GM12878 (cell line): ENCODE measurements around the gene ZMIZ1.
A peak's percentile ranks its signal among the peaks of the same experiment; 100 is the strongest.

Experiments
- NFYB ChIP-seq: IDR thresholded peaks from 2 replicates; pipeline ENCODE4 v1.6.1; 2011; ENCODE audit warnings: low read depth, mild to moderate bottlenecking, low read length, improper control_type of control experiment, moderate library complexity; ENCODE audit not compliant: insufficient read depth
- POLR2A ChIP-seq: IDR thresholded peaks from 2 replicates; pipeline ENCODE4 v1.6.1; 2011; ENCODE audit warnings: low read depth, mild to moderate bottlenecking, low read length
- POLR2AphosphoS5 ChIP-seq: IDR thresholded peaks from 2 replicates; pipeline ENCODE4 v1.6.1; 2011; ENCODE audit warnings: mild to moderate bottlenecking, low read length, inconsistent platforms
- RFX5 ChIP-seq: IDR thresholded peaks from 2 replicates; pipeline ENCODE4 v1.6.1; 2011; ENCODE audit warnings: low read depth, low read length, improper control_type of control experiment
- SREBF2 ChIP-seq: IDR thresholded peaks from 2 replicates; pipeline ENCODE4 v1.6.1; 2012; ENCODE audit warnings: mild to moderate bottlenecking, low read length
- TAF1 ChIP-seq: IDR thresholded peaks from 2 replicates; pipeline ENCODE4 v1.6.1; 2011; ENCODE audit warnings: mild to moderate bottlenecking, low read depth, low read length, borderline replicate concordance
- TCF12 ChIP-seq: IDR thresholded peaks from 2 replicates; pipeline ENCODE4 v1.6.1; 2011; ENCODE audit warnings: low read depth, mild to moderate bottlenecking, low read length
- ZZZ3 ChIP-seq: IDR thresholded peaks from 2 replicates; pipeline ENCODE4 v1.6.1; 2011; ENCODE audit warnings: low read depth; ENCODE audit not compliant: control insufficient read depth, insufficient read length
- TF ChIP-seq, protein P1 (sequence below), 3 experiments: IDR thresholded peaks in 2 of 3; conservative IDR thresholded peaks in 1 of 3; 2 replicates each; pipeline ENCODE4 v1.5.1; 2011; ENCODE audit warnings: low read depth in 3 of 3, low read length in 3 of 3, mild to moderate bottlenecking in 3 of 3, control low read depth in 2 of 3, moderate library complexity in 2 of 3, inconsistent platforms in 1 of 3, mixed read lengths in 1 of 3; ENCODE audit not compliant: control insufficient read depth in 2 of 3, insufficient read depth in 1 of 3; ENCODE audit errors: extremely low read depth in 1 of 3

DNA sequence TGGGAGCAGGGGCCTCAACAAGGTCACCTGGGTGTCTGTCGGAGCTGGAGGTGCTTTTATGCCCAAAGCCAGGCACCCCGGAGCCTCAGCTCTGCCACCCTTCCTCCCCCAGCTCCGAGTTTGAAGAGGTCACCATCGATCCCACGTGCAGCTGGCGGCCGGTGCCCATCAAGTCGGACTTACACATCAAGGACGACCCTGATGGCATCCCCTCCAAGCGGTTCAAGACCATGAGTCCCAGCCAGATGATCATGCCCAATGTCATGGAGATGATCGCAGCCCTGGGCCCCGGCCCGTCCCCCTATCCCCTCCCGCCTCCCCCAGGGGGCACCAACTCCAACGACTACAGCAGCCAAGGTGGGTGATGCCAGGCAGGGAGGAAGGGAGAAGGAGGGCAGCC is 237.2 kb downstream of the ZMIZ1 start:
- TF ChIP-seq POLR2AphosphoS5 (no peak), TCF12 (no peak), NFYB (no peak), RFX5 (no peak), ZZZ3 (no peak), POLR2A (0 out of 2 replicates have a peak, but pooled peaks have one; percentile 10), TAF1 (no peak), SREBF2 (no peak)
- TF ChIP-seq, protein P1, sequence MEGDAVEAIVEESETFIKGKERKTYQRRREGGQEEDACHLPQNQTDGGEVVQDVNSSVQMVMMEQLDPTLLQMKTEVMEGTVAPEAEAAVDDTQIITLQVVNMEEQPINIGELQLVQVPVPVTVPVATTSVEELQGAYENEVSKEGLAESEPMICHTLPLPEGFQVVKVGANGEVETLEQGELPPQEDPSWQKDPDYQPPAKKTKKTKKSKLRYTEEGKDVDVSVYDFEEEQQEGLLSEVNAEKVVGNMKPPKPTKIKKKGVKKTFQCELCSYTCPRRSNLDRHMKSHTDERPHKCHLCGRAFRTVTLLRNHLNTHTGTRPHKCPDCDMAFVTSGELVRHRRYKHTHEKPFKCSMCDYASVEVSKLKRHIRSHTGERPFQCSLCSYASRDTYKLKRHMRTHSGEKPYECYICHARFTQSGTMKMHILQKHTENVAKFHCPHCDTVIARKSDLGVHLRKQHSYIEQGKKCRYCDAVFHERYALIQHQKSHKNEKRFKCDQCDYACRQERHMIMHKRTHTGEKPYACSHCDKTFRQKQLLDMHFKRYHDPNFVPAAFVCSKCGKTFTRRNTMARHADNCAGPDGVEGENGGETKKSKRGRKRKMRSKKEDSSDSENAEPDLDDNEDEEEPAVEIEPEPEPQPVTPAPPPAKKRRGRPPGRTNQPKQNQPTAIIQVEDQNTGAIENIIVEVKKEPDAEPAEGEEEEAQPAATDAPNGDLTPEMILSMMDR (IDR thresholded peaks at IDR 0.05 in 2 of 3, conservative IDR thresholded peaks at IDR 0.05 in 1 of 3; ENCODE audit: control insufficient read depth in 2 of 3, extremely low read depth in 1 of 3, insufficient read depth in 1 of 3, low read depth in 3 of 3, low read length in 3 of 3) = no peak
